Activated CD8-positive, alpha-beta memory T cell treated with anti-CD3 and anti-CD28 coated beads, Interleukin-2, amount 10 ng/mL, durations not matched to agents 7 days and 5 days (primary cell): Measurements from ENCODE around the gene CD300LG. TPM values are rescaled to one million over a fixed set of nuclear protein-coding genes. Genes with fewer than 3 reads are reported as not detected.
"Not testable (repeated sequence)": the region's sequence is repeated elsewhere in the genome, so short reads cannot be mapped to it uniquely, and the experiment has no call there.

Experiments
- ATAC-seq: fragments of 150-1000 bp; cut with Tn5 transposase; one replicate; pipeline ENCODE4 v1.10.0; 2021; ENCODE audit warnings: moderate library complexity
- CTCF ChIA-PET: fragments of 350-600 bp; sonication (Branson Sonifier 250); formaldehyde crosslinking; loops from one replicate; lab custom pipeline; 2021; ENCODE audit warnings: antibody characterized with exemption; lab: Charles Lee
- DNase-seq: peaks from one replicate; pipeline ENCODE4 v3.0.0-alpha.2; 2020
- H3K27ac Mint-ChIP-seq: one replicate; pipeline ENCODE4 v1.8.0; 2021; ENCODE audit warnings: mild to moderate bottlenecking, mixed read lengths
- H3K27me3 Mint-ChIP-seq: one replicate; pipeline ENCODE4 v1.8.0; 2021; ENCODE audit warnings: mixed read lengths
- H3K36me3 Mint-ChIP-seq: one replicate; pipeline ENCODE4 v1.8.0; 2021; ENCODE audit warnings: mild to moderate bottlenecking, mixed read lengths
- H3K4me1 Mint-ChIP-seq: one replicate; pipeline ENCODE4 v1.8.0; 2021; ENCODE audit warnings: mixed read lengths
- H3K4me3 Mint-ChIP-seq: one replicate; pipeline ENCODE4 v1.8.0; 2021; ENCODE audit warnings: mild to moderate bottlenecking, moderate library complexity, mixed read lengths
- H3K9me3 Mint-ChIP-seq: one replicate; pipeline ENCODE4 v1.8.0; 2022; ENCODE audit warnings: low read depth, mixed read lengths
- total RNA-seq, 2 experiments: library from RNA; stranded (reverse); gene quantifications; one replicate each; pipeline ENCODE4 v1.2.3, GENCODE V29; 2021

The CD300LG gene
- total RNA-seq, 2 experiments from 2014 or later: not detected

- Mint-ChIP-seq H3K36me3 (no peaks in the 10 kb centered on the region), H3K4me3 (no peak overlapping the region), H3K9me3 (no peaks in the 10 kb centered on the region), H3K4me1 (no peaks in the 10 kb centered on the region), H3K27ac (no peak overlapping the region), H3K27me3 (peaks cover 6% of the 10 kb centered on the region)
- CTCF ChIA-PET: interaction anchor here (0.6 to 5.1 kb wide), 24 partner anchors 9 to 289 kb away, joined by 3 to 22 read pairs (median 4); partner anchors contain the start of gene PPY
- no peak for ATAC-seq
- no peak for DNase-seq
Observed at GRCh38 chr17:43879723-43880419, 32.9 kb downstream of the CD300LG start.

GRCh38 chr17:43880420-43880991, 33.5 kb downstream of the CD300LG start:
- Mint-ChIP-seq H3K9me3 (no peaks in the 10 kb centered on the region), H3K4me1 (no peaks in the 10 kb centered on the region)
- CTCF ChIA-PET: interaction anchor here (0.6 to 5.1 kb wide), 22 partner anchors 8 to 163 kb away, joined by 3 to 22 read pairs (median 4); partner anchors contain the start of gene PPY

GRCh38 chr17:43881181-43881580, 34.2 kb downstream of the CD300LG start:
- peaks cover 7% of the 10 kb centered on the region for H3K27me3 Mint-ChIP-seq
- no peak overlapping the region for H3K4me3 Mint-ChIP-seq
- no peak for DNase-seq
- H3K9me3 Mint-ChIP-seq: no peaks in the 10 kb centered on the region
- CTCF ChIA-PET: interaction anchor here (1.0 to 5.1 kb wide), 12 partner anchors 8 to 162 kb away, joined by 3 to 22 read pairs (median 4); partner anchors contain the start of gene PPY
- no peaks in the 10 kb centered on the region for H3K36me3 Mint-ChIP-seq
- H3K27ac Mint-ChIP-seq: no peak overlapping the region
- ATAC-seq: no peak
- H3K4me1 Mint-ChIP-seq: no peaks in the 10 kb centered on the region

More at GRCh38 chr17:43880420-43880991, 33.5 kb downstream of the CD300LG start:
- ATAC-seq: peak; percentile 60
- peaks cover 7% of the 10 kb centered on the region for H3K27me3 Mint-ChIP-seq
- DNase-seq: peak; percentile 63
- no peak overlapping the region for H3K4me3 Mint-ChIP-seq
- no peaks in the 10 kb centered on the region for H3K36me3 Mint-ChIP-seq
- H3K27ac Mint-ChIP-seq: no peak overlapping the region

- Mint-ChIP-seq H3K9me3 (no peaks in the 10 kb centered on the region), H3K27ac (no peak overlapping the region), H3K27me3 (peaks cover 14% of the 10 kb centered on the region), H3K4me1 (no peaks in the 10 kb centered on the region), H3K36me3 (no peaks in the 10 kb centered on the region), H3K4me3 (no peak overlapping the region)
- CTCF ChIA-PET: interaction anchor here (1.5 to 5.1 kb wide), 4 partner anchors 12 to 62 kb away, joined by 4 to 22 read pairs (median 6); partner anchors contain the start of gene PPY
- DNase-seq: no peak
- ATAC-seq: no peak
Observed at GRCh38 chr17:43881758-43882505, 35.0 kb downstream of the CD300LG start.

GRCh38 chr17:43882761-43883415, 35.9 kb downstream of the CD300LG start:
- ATAC-seq (no peak), DNase-seq (no peak)
- Mint-ChIP-seq H3K36me3 (no peaks in the 10 kb centered on the region), H3K9me3 (no peaks in the 10 kb centered on the region), H3K27me3 (peaks cover 19% of the 10 kb centered on the region), H3K4me3 (no peak overlapping the region), H3K27ac (no peak overlapping the region), H3K4me1 (no peaks in the 10 kb centered on the region)
- CTCF ChIA-PET: interaction anchor here (1.5 kb wide), 1 partner anchor 11 kb away, joined by 6 read pairs; no protein-coding TSS in a partner anchor

GRCh38 chr17:43888548-43888947, 41.6 kb downstream of the CD300LG start:
- DNase-seq: no peak
- H3K27me3 Mint-ChIP-seq: peaks cover 29% of the 10 kb centered on the region
- H3K9me3 Mint-ChIP-seq: no peaks in the 10 kb centered on the region
- H3K36me3 Mint-ChIP-seq: no peaks in the 10 kb centered on the region
- no peak overlapping the region for H3K4me3 Mint-ChIP-seq
- no peak overlapping the region for H3K27ac Mint-ChIP-seq
- ATAC-seq: no peak
- H3K4me1 Mint-ChIP-seq: no peaks in the 10 kb centered on the region
- CTCF ChIA-PET: interaction anchor here (0.7 to 1.5 kb wide), 4 partner anchors 8 to 669 kb away, joined by 3 to 6 read pairs (median 4); partner anchors contain the start of gene FZD2

GRCh38 chr17:43890240-43890639, 43.3 kb downstream of the CD300LG start:
- no peak for DNase-seq
- H3K9me3 Mint-ChIP-seq: no peaks in the 10 kb centered on the region
- no peaks in the 10 kb centered on the region for H3K36me3 Mint-ChIP-seq
- peaks cover 22% of the 10 kb centered on the region for H3K27me3 Mint-ChIP-seq
- H3K4me1 Mint-ChIP-seq: no peaks in the 10 kb centered on the region
- CTCF ChIA-PET: interaction anchor here (1.4 to 1.6 kb wide), 3 partner anchors 10 to 19 kb away, joined by 3 to 4 read pairs (median 3); no protein-coding TSS in a partner anchor
- no peak overlapping the region for H3K4me3 Mint-ChIP-seq
- no peak for ATAC-seq
- no peak overlapping the region for H3K27ac Mint-ChIP-seq

- H3K9me3 Mint-ChIP-seq: no peaks in the 10 kb centered on the region
Observed at GRCh38 chr17:43891851-43892646, 45.1 kb downstream of the CD300LG start.

GRCh38 chr17:43892647-43892952, 45.6 kb downstream of the CD300LG start:
- no peak overlapping the region for H3K4me3 Mint-ChIP-seq
- CTCF ChIA-PET: interaction anchor here (0.6 to 1.6 kb wide), 5 partner anchors 12 to 47 kb away, joined by 3 to 5 read pairs (median 3); no protein-coding TSS in a partner anchor
- no peak for ATAC-seq
- peaks cover 28% of the 10 kb centered on the region for H3K27me3 Mint-ChIP-seq
- H3K27ac Mint-ChIP-seq: no peak overlapping the region
- no peak for DNase-seq
- no peaks in the 10 kb centered on the region for H3K9me3 Mint-ChIP-seq
- no peaks in the 10 kb centered on the region for H3K36me3 Mint-ChIP-seq
- H3K4me1 Mint-ChIP-seq: no peaks in the 10 kb centered on the region

More at GRCh38 chr17:43891851-43892646, 45.1 kb downstream of the CD300LG start:
- DNase-seq: no peak
- Mint-ChIP-seq H3K27ac (no peak overlapping the region), H3K4me3 (no peak overlapping the region), H3K36me3 (no peaks in the 10 kb centered on the region), H3K4me1 (no peaks in the 10 kb centered on the region), H3K27me3 (peaks cover 27% of the 10 kb centered on the region)
- CTCF ChIA-PET: interaction anchor here (0.6 to 1.6 kb wide), 5 partner anchors 12 to 46 kb away, joined by 3 to 5 read pairs (median 3); no protein-coding TSS in a partner anchor
- no peak for ATAC-seq

GRCh38 chr17:43894494-43894893, 47.5 kb downstream of the CD300LG start:
- not testable (repeated sequence) for H3K27ac Mint-ChIP-seq, ATAC-seq, H3K4me1 Mint-ChIP-seq, H3K9me3 Mint-ChIP-seq, H3K4me3 Mint-ChIP-seq, DNase-seq, H3K36me3 Mint-ChIP-seq
- peaks cover 28% of the 10 kb centered on the region for H3K27me3 Mint-ChIP-seq
- CTCF ChIA-PET: interaction anchor here (0.8 to 2.4 kb wide), 5 partner anchors 13 to 16 kb away, joined by 3 to 7 read pairs (median 4); partner anchors contain the start of gene MPP2

GRCh38 chr17:43897831-43898230, 50.9 kb downstream of the CD300LG start:
- DNase-seq (no peak), ATAC-seq (no peak)
- no peak overlapping the region for H3K27ac Mint-ChIP-seq
- H3K36me3 Mint-ChIP-seq: no peaks in the 10 kb centered on the region
- H3K4me3 Mint-ChIP-seq: no peak overlapping the region
- H3K27me3 Mint-ChIP-seq: peaks cover 40% of the 10 kb centered on the region
- peaks cover 2% of the 10 kb centered on the region for H3K4me1 Mint-ChIP-seq
- H3K9me3 Mint-ChIP-seq: no peaks in the 10 kb centered on the region
- CTCF ChIA-PET: interaction anchor here (1.7 kb wide), 1 partner anchor 18 kb away, joined by 4 read pairs; no protein-coding TSS in a partner anchor

- Mint-ChIP-seq H3K27me3 (peaks cover 40% of the 10 kb centered on the region), H3K9me3 (no peaks in the 10 kb centered on the region), H3K4me1 (peaks cover 2% of the 10 kb centered on the region), H3K27ac (no peak overlapping the region), H3K36me3 (no peaks in the 10 kb centered on the region), H3K4me3 (no peak overlapping the region)
- DNase-seq (no peak), ATAC-seq (no peak)
- CTCF ChIA-PET: no interaction called here
Observed at GRCh38 chr17:43898446-43898845, 51.5 kb downstream of the CD300LG start.
